ENCODE measurements around the gene MTR.

Gene MTR

GRCh38 chr1:236802264-236802663 is 7.2 kb downstream of the MTR start:
- no peak for ATAC-seq
- TF ChIP-seq ZNF565 (CRISPR knock-in tag; conservative IDR thresholded peaks at IDR 0.05; ENCODE audit: low read depth) (no peak), PATZ1 (CRISPR knock-in tag; IDR thresholded peaks at IDR 0.05; ENCODE audit: borderline replicate concordance) (no peak), OSR1 (CRISPR knock-in tag; IDR thresholded peaks at IDR 0.05) (no peak), ZC3H10 (CRISPR knock-in tag; IDR thresholded peaks at IDR 0.05) (no peak), GLIS3 (CRISPR knock-in tag; IDR thresholded peaks at IDR 0.05) (no peak), ARNTL (CRISPR knock-in tag; IDR thresholded peaks at IDR 0.05; ENCODE audit: borderline replicate concordance, low read depth) (no peak), ZNF70 (CRISPR knock-in tag; IDR thresholded peaks at IDR 0.05) (no peak), SNAI2 (CRISPR knock-in tag; IDR thresholded peaks at IDR 0.05) (no peak), CSDC2 (CRISPR knock-in tag; IDR thresholded peaks at IDR 0.05) (no peak), ESRRG (CRISPR knock-in tag; IDR thresholded peaks at IDR 0.05) (no peak)

GRCh38 chr1:236806634-236807033 is 11.5 kb downstream of the MTR start:
- TF ChIP-seq ESRRG (CRISPR knock-in tag; IDR thresholded peaks at IDR 0.05) (no peak), TCF4 (CRISPR knock-in tag; IDR thresholded peaks at IDR 0.05; ENCODE audit: borderline replicate concordance) (no peak), GLIS3 (CRISPR knock-in tag; IDR thresholded peaks at IDR 0.05) (no peak), PPARA (CRISPR knock-in tag; IDR thresholded peaks at IDR 0.05; ENCODE audit: borderline replicate concordance) (no peak), OSR1 (CRISPR knock-in tag; IDR thresholded peaks at IDR 0.05) (no peak), ISL1 (CRISPR knock-in tag; IDR thresholded peaks at IDR 0.05) (no peak), ZNF8 (CRISPR knock-in tag; IDR thresholded peaks at IDR 0.05) (no peak), ZC3H10 (CRISPR knock-in tag; IDR thresholded peaks at IDR 0.05) (no peak), RARB (CRISPR knock-in tag; IDR thresholded peaks at IDR 0.05) (no peak), ZNF565 (CRISPR knock-in tag; conservative IDR thresholded peaks at IDR 0.05; ENCODE audit: low read depth) (no peak), PATZ1 (CRISPR knock-in tag; IDR thresholded peaks at IDR 0.05; ENCODE audit: borderline replicate concordance) (no peak)
- TF ChIP-seq, protein P1, sequence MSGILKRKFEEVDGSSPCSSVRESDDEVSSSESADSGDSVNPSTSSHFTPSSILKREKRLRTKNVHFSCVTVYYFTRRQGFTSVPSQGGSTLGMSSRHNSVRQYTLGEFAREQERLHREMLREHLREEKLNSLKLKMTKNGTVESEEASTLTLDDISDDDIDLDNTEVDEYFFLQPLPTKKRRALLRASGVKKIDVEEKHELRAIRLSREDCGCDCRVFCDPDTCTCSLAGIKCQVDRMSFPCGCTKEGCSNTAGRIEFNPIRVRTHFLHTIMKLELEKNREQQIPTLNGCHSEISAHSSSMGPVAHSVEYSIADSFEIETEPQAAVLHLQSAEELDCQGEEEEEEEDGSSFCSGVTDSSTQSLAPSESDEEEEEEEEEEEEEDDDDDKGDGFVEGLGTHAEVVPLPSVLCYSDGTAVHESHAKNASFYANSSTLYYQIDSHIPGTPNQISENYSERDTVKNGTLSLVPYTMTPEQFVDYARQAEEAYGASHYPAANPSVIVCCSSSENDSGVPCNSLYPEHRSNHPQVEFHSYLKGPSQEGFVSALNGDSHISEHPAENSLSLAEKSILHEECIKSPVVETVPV (CRISPR knock-in tag; IDR thresholded peaks at IDR 0.05): no peak
- TF ChIP-seq, protein P2, sequence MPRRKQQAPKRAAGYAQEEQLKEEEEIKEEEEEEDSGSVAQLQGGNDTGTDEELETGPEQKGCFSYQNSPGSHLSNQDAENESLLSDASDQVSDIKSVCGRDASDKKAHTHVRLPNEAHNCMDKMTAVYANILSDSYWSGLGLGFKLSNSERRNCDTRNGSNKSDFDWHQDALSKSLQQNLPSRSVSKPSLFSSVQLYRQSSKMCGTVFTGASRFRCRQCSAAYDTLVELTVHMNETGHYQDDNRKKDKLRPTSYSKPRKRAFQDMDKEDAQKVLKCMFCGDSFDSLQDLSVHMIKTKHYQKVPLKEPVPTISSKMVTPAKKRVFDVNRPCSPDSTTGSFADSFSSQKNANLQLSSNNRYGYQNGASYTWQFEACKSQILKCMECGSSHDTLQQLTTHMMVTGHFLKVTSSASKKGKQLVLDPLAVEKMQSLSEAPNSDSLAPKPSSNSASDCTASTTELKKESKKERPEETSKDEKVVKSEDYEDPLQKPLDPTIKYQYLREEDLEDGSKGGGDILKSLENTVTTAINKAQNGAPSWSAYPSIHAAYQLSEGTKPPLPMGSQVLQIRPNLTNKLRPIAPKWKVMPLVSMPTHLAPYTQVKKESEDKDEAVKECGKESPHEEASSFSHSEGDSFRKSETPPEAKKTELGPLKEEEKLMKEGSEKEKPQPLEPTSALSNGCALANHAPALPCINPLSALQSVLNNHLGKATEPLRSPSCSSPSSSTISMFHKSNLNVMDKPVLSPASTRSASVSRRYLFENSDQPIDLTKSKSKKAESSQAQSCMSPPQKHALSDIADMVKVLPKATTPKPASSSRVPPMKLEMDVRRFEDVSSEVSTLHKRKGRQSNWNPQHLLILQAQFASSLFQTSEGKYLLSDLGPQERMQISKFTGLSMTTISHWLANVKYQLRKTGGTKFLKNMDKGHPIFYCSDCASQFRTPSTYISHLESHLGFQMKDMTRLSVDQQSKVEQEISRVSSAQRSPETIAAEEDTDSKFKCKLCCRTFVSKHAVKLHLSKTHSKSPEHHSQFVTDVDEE (CRISPR knock-in tag; IDR thresholded peaks at IDR 0.05): no peak
- ATAC-seq: no peak

GRCh38 chr1:236808005-236808404 is 12.9 kb downstream of the MTR start:
- TF ChIP-seq PPARA (CRISPR knock-in tag; IDR thresholded peaks at IDR 0.05; ENCODE audit: borderline replicate concordance) (no peak), ZNF565 (CRISPR knock-in tag; conservative IDR thresholded peaks at IDR 0.05; ENCODE audit: low read depth) (no peak), PATZ1 (CRISPR knock-in tag; IDR thresholded peaks at IDR 0.05; ENCODE audit: borderline replicate concordance) (no peak), ZFP30 (CRISPR knock-in tag; IDR thresholded peaks at IDR 0.05) (no peak), OSR1 (CRISPR knock-in tag; IDR thresholded peaks at IDR 0.05) (no peak), ISL1 (CRISPR knock-in tag; IDR thresholded peaks at IDR 0.05) (no peak), ESRRG (CRISPR knock-in tag; IDR thresholded peaks at IDR 0.05) (no peak), TCF4 (CRISPR knock-in tag; IDR thresholded peaks at IDR 0.05; ENCODE audit: borderline replicate concordance) (no peak), ZNF8 (CRISPR knock-in tag; IDR thresholded peaks at IDR 0.05) (no peak), RARB (CRISPR knock-in tag; IDR thresholded peaks at IDR 0.05) (no peak), ARNTL (CRISPR knock-in tag; IDR thresholded peaks at IDR 0.05; ENCODE audit: borderline replicate concordance, low read depth) (no peak)
- TF ChIP-seq, protein P3, sequence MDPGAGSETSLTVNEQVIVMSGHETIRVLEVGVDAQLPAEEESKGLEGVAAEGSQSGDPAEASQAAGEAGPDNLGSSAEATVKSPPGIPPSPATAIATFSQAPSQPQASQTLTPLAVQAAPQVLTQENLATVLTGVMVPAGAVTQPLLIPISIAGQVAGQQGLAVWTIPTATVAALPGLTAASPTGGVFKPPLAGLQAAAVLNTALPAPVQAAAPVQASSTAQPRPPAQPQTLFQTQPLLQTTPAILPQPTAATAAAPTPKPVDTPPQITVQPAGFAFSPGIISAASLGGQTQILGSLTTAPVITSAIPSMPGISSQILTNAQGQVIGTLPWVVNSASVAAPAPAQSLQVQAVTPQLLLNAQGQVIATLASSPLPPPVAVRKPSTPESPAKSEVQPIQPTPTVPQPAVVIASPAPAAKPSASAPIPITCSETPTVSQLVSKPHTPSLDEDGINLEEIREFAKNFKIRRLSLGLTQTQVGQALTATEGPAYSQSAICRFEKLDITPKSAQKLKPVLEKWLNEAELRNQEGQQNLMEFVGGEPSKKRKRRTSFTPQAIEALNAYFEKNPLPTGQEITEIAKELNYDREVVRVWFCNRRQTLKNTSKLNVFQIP (CRISPR knock-in tag; IDR thresholded peaks at IDR 0.05; ENCODE audit: borderline replicate concordance, low read depth): no peak
- TF ChIP-seq, protein P1 (CRISPR knock-in tag; IDR thresholded peaks at IDR 0.05): no peak
- no peak for ATAC-seq

Data from SK-N-SH treated with all-trans-retinoic acid at 6 μM for 48 hours (cell line).